GM18907 (cell line): Measurements from ENCODE around the gene HERC4.

Source experiments
- ATAC-seq: cut with Tn5 transposase; IDR thresholded peaks from one replicate; pipeline ENCODE4 v1.9.1; 2021; ENCODE audit warnings: mild to moderate bottlenecking, moderate library complexity; ENCODE audit not compliant: unreplicated experiment

HERC4 gene, protein sequence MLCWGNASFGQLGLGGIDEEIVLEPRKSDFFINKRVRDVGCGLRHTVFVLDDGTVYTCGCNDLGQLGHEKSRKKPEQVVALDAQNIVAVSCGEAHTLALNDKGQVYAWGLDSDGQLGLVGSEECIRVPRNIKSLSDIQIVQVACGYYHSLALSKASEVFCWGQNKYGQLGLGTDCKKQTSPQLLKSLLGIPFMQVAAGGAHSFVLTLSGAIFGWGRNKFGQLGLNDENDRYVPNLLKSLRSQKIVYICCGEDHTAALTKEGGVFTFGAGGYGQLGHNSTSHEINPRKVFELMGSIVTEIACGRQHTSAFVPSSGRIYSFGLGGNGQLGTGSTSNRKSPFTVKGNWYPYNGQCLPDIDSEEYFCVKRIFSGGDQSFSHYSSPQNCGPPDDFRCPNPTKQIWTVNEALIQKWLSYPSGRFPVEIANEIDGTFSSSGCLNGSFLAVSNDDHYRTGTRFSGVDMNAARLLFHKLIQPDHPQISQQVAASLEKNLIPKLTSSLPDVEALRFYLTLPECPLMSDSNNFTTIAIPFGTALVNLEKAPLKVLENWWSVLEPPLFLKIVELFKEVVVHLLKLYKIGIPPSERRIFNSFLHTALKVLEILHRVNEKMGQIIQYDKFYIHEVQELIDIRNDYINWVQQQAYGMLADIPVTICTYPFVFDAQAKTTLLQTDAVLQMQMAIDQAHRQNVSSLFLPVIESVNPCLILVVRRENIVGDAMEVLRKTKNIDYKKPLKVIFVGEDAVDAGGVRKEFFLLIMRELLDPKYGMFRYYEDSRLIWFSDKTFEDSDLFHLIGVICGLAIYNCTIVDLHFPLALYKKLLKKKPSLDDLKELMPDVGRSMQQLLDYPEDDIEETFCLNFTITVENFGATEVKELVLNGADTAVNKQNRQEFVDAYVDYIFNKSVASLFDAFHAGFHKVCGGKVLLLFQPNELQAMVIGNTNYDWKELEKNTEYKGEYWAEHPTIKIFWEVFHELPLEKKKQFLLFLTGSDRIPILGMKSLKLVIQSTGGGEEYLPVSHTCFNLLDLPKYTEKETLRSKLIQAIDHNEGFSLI

DNA sequence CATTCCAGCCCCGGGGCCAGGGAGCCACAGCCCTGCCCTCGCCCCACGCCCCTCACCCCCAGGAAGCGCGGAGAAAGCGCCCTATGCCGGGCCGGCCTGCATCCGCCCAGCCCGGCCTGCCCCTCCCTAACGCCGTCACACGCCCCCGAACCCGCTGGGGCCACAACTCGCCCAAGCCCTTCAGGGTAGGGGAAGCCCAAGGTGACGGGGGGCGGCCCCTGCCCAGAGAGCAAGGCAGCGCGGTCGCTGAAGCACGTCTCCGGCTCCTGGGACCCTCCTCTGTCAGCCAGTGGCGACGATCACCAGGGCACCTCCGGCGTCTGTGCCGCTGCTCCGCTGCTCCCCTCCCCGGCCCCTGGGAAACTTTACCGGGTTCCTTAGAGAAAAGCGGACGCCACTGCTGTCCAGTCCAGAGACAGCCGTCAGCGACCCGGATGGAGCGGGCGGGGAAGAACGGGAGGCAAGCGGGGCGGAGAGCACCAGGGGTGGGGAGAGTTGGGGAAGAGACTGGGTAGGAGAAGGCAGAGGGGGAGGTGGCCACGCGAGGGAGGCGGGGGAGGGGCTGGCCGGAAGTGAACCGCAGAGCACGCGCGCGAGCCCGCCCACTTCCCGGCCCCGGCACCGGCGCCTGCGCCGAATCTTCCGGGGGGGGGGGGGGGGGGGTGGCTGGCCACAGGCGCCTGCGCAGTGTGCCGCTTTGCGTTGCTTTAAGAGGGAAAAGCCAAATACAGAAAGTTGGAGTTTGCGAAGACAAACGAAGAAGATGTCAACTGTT, at the start of gene HERC4:
TSS of gene HERC4 (minus strand) at position 509 of the 775 bp plus-strand sequence. CDS start 2,175 bp downstream, outside the sequence.
- ATAC-seq: peak; percentile 94

DNA sequence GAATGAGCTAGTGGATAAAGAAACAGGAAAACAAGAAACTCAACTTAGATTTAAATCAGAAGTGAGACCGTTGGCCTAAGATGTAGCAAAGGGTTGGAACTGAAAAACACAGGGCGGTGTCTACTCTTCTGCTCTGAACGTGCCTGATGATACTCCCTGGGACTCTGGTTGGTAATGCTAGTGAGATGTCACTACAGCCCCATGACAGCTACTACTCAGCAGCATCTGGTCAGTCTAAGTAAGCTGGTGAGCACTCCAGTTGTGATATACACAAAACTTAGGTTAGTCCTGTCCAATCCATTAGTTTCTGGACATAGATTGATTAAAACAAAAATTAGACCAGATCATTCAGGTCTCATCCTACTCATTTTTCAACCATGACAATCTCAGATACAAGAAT, 49.6 kb upstream of the HERC4 start:
- no peak for ATAC-seq

DNA sequence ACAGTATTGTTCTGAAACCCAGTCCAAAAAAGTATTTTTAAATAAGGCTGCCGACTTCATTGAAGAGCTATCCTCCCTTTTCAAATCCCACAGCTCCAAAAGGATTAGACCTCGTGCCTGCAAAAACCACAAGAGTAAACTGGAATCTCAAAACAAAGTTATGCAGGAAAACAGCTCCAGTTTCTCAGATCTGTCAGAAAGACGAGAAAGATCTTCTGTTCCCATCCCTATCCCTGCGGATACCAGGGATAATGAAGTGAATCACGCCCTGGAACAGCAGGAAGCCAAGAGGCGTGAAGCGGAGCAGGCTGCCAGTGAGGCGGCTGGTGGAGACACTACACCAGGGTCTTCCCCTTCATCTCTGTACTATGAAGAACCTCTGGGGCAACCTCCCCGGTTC, 46.8 kb upstream of the HERC4 start:
- no peak for ATAC-seq

GRCh38 chr10:68121020-68121743, 46.1 kb upstream of the HERC4 start:
- ATAC-seq: no peak

GRCh38 chr10:68118657-68119056, 43.6 kb upstream of the HERC4 start:
- ATAC-seq: no peak

DNA sequence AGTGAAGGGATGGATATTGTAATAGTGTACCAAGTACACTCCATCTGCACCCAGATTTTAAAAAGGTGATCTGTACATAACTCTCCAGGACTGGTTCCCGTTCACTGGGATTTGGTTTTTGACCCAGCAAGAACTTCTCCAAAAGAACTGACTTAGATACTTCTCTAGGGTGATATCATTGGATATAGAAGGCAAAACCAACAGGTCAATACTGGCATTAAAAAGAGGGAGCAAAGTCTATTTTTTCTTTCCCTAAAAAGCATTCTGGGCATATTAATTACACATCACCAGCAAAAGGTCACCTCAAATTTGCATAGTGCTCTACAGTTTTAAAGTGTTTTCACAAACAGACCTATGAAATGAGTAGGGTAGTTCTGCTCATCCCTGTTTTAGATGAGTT, 37.8 kb upstream of the HERC4 start:
- no peak for ATAC-seq

DNA sequence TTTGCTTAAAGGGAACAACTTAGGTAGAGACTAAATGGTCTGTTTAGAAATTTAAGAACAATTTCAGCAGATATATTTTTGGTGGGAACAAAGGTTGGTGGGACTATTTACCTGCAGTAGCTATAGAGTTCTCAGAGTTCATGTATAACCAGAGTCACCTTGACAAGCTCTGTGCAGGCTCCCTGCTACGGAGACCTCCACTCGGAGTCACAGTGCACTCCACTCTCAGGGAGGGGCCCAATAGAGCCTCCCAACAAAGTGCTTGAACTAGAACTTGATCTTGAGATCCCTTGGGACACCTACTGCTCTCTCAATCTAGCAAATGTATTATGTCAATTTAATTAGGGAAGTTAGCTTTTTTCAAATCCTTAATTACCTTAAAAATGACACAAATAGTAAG, 36.5 kb upstream of the HERC4 start:
- no peak for ATAC-seq

GRCh38 chr10:68110027-68110426, 34.9 kb upstream of the HERC4 start:
- no peak for ATAC-seq

- no peak for ATAC-seq
Observed at GRCh38 chr10:68109331-68109730, 34.2 kb upstream of the HERC4 start, which contains the start of gene MYPN. Gene MYPN (plus strand): TSS chr10:68109488. CDS start chr10:68121439, 11,951 bp downstream.

DNA sequence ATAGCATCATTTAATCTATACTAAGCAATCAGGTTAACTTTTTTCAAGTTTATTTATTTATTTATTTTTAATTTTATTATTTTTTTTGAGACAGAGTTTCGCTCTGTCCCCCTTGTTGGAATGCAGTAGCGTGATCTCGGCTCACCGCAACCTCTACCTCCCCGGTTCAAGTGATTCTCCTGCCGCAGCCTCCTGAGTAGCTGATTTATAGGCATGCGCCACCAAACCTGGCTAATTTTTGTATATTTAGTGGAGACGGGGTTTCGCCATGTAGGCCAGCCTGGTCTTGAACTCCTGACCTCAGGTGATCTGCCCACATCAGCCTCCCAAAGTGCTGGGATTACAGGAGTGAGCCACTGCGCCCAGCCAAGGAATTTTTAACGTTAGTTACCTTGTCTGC, 33.6 kb upstream of the HERC4 start:
- ATAC-seq: no peak

GRCh38 chr10:68108051-68108450, 33.0 kb upstream of the HERC4 start:
- no peak for ATAC-seq

DNA sequence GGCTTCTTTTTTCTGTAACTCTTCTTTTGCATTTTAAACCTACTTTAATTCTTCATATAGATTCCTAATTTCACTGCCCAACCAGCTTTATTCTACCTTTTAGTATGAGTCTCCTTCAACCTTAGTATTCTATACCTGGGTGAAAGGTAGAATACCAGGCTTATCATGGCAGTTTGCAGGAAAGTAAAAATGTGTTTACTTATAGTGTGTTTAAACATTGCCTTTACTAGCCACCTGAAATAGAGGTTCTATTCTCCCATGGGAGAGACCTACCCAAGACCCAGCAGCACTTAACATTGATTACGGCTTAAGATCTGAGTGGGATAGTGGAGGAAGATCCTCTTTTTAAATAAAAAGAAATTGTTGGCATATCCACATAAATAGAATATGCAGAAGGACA, 32.6 kb upstream of the HERC4 start:
- ATAC-seq: no peak

GRCh38 chr10:68106656-68107055, 31.6 kb upstream of the HERC4 start:
- no peak for ATAC-seq

- ATAC-seq: no peak
Observed at GRCh38 chr10:68105820-68106219, 30.7 kb upstream of the HERC4 start.

DNA sequence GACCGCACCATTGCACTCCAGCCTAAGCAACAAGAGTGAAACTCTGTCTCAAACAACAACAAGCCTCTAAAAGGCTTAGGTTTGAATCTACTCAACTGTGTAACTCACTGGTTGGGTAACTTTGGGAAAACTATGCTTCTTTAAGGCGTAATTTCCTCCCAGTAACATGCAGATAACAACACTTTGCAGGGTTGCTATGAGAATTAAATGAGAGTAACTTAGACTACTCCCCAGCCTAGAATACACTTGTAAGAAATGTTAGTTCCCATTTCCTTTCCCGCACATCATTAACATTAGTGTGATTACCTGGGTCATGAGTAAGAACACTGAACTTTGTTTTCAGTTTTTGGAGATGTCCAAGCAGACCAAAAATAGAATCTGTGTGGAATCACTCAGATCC, 28.8 kb upstream of the HERC4 start:
- ATAC-seq: no peak

DNA sequence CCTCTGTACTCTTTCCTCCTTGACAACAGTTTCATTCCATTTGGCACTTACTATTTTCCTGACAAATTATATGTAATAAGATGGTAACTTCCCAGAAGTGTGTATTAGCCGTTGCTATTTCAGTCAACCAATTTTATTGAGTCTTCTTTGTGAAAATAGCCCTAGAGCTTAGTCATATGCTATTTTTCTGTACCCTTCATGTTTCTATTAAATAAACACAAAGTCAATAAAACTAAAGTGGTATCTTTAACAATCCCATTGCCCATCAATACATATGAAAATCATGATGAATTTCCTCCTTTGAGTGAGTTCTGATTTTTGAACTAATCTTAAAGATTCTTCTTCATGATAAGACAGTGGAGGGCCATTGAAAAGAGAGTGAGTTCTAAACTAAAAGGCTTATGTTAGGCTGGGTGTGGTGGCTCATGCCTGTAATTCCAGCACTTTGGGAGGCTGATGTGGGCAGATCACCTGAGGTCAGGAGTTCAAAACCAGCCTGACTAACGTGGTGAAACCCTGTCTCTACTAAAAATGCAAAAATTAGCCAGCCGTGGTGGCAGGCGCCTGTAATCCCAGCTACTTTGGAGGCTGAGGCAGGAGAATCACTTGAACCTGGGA, 28.3 kb upstream of the HERC4 start:
- no peak for ATAC-seq

DNA sequence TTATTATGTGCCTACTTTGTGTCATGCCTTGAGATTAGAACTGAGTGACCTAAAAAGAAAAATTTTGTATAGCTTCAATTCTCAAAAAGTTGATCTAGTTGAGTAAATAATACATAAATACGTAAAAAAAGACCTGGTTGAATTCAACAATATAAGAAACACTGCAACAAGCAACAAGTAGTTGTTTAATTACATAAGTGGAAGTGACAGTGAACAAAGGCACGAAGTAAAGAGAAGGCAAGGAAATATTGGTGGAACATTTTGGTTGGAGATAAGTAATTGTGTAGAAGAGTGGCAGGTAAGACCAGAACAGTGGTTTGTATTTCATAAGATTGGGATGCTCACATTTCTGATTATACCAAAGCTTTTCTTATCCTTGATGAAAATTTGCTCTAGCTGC, 26.0 kb upstream of the HERC4 start:
- no peak for ATAC-seq

- no peak for ATAC-seq
Observed at GRCh38 chr10:68099736-68100135, 24.7 kb upstream of the HERC4 start.

GRCh38 chr10:68096913-68097516, 21.9 kb upstream of the HERC4 start:
- no peak for ATAC-seq
